ENCODE measurements around the gene DBET.
"Not testable (repeated sequence)": the region's sequence is repeated elsewhere in the genome, so short reads cannot be mapped to it uniquely, and the experiment has no call there.

Gene DBET

DNA sequence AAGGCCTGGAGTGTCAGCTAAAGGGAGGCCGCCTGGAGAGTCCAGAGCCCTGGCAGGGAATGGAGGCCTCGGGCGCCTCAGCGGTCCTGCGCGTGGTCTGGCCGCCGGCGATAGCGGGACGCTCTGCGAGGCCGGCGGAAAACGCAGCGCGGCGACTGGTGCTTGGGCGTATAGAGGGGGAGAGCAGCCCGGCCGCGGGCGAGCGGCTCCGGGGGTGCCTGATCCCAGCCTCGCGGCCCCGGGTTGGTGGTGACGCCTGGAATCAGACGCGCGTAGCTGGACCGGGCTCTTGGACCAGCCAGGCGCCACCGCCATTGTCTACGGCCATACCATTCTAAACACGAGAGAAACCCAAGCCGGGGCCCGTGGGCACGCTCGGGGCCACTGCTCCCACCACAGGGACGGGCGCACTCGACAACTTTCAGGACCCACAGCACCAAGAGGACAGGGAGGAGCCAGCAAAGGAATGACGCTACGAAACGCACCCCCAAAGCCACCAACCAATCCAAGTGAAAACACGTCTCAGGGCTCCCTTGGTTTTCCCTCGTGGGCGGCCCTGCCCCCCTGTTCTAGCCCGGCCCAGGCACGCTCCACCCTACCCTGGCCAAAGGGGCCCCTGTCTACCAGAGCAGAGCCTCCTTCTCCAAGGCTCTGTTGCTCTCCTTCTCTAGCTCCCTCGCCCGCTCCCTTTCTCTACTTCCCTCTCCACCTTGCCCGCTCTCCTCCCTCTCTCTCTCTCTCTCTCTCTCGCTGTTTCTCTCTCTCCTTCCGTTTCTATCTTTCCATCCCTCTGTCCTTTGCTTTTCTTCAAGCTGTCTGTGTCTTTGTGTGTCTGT lies 45.1 kb upstream of the DBET start:
- TF ChIP-seq, protein P1, sequence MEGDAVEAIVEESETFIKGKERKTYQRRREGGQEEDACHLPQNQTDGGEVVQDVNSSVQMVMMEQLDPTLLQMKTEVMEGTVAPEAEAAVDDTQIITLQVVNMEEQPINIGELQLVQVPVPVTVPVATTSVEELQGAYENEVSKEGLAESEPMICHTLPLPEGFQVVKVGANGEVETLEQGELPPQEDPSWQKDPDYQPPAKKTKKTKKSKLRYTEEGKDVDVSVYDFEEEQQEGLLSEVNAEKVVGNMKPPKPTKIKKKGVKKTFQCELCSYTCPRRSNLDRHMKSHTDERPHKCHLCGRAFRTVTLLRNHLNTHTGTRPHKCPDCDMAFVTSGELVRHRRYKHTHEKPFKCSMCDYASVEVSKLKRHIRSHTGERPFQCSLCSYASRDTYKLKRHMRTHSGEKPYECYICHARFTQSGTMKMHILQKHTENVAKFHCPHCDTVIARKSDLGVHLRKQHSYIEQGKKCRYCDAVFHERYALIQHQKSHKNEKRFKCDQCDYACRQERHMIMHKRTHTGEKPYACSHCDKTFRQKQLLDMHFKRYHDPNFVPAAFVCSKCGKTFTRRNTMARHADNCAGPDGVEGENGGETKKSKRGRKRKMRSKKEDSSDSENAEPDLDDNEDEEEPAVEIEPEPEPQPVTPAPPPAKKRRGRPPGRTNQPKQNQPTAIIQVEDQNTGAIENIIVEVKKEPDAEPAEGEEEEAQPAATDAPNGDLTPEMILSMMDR (IDR thresholded peaks at IDR 0.05; ENCODE audit: control insufficient read depth, extremely low read depth, insufficient read depth), result no peak
- no peak for DNase-seq (ENCODE audit: low read depth)
- no peak overlapping the region for H3K4me3 ChIP-seq (ENCODE audit: low read depth, low read length)

DNA sequence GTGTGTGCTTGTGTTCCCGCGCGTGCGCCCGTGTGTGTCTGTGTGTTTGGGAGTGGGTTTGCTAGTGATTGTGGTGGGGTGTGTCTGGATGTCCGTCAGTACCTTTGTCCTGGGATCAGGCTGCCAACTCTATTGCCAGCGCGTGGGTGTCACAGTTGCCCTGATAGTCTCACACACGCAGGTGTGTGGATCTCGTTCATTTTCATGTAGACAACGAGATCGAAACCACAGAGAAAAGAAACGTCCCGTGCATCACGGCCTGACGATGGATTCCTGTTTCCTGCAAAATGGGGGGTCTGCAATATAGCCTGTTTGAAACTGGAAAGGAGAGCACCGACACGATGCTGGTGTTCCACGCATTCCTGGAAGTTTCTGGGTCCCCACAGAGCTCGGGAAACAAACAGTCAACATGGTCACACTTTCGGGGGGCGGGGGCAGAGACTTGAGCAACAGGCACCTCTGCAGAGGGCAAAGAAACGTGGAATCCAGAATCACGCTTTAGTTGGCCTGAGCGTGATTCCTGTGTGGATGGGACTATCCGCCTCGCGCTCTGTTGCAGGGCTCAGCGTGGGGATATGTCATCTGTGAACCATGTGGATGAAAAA lies 44.3 kb upstream of the DBET start:
- H3K4me3 ChIP-seq (ENCODE audit: low read depth, low read length); DNase-seq (ENCODE audit: low read depth): not testable (repeated sequence)

DNA sequence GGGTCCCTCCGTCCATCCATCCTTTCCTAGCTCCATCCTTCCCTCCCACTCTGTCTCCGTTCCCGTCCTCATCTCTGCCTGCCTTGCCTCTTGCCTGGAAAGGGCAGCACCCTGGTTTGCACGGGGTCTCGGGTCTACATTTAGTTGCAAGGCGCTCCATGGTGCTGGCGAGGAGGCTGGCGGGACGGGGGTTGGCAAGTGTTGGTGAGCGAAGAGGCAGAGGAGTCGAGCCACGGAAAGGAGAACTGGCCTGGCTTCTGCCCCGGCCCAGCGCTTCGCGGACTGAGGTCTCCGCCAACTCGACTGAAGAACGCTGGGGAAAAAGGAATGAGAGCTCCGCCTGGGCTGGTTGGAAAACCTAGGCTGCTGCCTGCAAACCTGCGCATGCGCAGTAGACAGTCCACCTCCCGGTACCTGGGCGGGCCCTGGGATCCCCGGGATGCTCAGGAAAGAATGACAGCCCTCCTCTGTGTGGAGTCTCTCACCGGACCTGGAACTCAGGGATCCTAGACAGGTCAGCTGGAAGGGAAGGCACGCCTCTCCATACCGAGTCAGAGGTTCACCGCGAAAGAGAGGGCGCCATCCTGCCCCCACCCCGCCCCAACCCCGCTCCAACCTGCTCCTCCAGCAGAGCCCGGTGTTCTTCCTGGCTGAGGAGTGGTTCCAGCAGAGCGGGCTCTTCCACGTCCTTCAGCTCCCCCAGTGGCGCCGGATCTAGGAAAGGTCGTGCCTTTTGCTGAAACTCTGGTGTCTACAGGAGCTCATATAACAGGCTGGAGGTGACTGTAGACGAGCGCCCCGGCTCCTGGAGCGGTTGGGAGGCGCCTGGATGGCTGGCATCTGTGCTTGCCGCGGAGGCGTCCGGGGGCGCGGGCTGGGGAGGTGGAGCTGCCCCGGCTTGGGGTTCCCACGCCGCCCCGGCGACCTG lies 43.2 kb upstream of the DBET start:
- peak overlapping the region; percentile 38 for H3K4me3 ChIP-seq (ENCODE audit: low read depth, low read length)
- DNase-seq (ENCODE audit: low read depth), result peak; percentile 26
- TF ChIP-seq, protein P1 (IDR thresholded peaks at IDR 0.05; ENCODE audit: control insufficient read depth, extremely low read depth, insufficient read depth), result no peak

DNA sequence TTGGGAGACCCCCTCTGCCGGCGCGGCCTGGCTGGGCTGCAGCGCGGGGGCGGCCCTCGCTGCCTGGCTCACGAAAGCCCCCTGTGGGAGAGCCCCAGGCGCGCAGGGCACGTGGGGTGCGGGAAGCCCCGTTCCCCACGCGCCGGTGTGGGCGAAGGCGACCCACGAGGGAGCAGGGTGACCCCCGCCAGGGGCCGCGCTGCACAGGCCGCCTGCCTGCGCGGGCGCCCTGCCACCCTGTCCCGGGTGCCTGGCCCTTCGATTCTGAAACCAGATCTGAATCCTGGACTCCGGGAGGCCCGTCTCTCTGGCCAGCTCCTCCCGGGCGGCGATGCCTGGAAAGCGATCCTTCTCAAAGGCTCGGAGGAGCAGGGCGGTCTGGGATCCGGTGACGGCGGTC lies 42.3 kb upstream of the DBET start:
- not testable (repeated sequence) for H3K4me3 ChIP-seq (ENCODE audit: low read depth, low read length); DNase-seq (ENCODE audit: low read depth)

DNA sequence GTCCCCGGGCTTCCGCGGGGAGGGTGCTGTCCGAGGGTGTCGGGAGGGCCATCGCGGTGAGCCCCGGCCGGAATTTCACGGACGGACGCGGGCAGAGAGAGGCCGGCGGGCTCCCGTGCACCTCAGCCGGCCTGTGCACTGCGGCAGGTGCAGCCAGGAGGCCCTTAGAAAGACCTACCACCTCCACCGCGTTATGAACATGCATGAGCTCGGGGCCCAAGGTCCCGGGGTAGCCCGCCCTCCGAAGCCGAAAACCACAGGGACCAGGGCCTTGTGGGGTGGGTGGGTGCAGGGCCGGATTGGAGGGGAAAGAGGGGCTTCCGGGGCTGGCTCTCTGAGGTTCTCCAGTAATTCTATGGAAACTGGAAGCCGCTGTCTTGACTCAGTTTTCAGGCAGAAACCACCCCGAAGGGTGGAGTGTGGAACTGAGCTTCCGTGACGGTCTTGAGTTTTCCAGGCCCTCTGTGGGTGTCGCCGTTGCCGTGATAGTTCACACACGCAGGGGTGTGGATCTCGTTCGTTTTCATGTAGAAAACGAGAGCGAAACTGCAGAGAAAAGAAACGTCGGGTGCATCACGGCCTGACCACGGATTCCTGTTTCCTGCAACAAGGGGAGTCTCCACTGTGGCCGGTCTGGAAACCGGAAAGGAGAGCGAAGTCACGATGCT lies 41.6 kb upstream of the DBET start:
- H3K4me3 ChIP-seq (ENCODE audit: low read depth, low read length); DNase-seq (ENCODE audit: low read depth): not testable (repeated sequence)

DNA sequence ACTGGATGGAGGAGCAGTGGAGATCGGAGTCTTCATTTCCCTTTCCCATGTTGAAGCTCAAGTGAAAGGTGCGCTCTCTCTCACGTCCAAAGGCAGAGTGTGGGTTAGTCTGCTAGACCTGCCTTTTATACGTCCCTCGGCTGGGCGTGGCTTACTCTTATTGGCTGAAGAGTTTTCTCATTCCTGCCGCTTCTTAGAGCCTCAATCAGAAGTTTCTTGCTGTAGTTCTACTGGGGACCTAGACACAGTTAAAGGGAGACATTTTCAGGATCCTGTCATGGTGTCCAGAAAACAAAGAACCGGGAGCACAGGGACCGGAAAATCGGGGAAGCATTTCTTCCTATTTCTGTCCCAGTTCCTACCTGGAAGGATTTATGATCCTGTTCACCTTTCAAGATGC lies 37.1 kb upstream of the DBET start, which contains the start of gene FRG2:
TSS of gene FRG2 (minus strand) at position 101 of the 400 bp plus-strand sequence. CDS start at position 49, 52 bp downstream.
- DNase-seq (ENCODE audit: low read depth); H3K4me3 ChIP-seq (ENCODE audit: low read depth, low read length): not testable (repeated sequence)

DNA sequence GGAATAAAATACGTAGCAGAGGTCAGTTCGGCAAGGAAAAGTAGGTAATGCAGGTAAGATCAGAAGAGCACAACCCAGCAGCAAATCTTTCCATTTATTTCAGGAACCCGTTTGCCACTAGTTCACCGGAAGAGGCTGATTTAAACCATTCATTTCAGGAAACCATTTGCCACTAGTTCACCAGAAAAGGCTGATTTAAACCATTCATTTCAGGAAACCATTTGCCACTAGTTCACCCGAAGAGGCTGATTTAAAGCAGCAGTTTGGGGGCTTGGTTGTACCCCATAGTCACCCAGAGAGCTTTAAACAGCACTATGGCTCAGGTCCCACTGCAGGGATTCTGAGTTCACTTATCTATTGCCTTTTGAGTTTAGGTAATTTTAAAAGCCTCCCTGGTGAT lies 33.0 kb upstream of the DBET start:
- H3K4me3 ChIP-seq (ENCODE audit: low read depth, low read length); DNase-seq (ENCODE audit: low read depth): not testable (repeated sequence)

DNA sequence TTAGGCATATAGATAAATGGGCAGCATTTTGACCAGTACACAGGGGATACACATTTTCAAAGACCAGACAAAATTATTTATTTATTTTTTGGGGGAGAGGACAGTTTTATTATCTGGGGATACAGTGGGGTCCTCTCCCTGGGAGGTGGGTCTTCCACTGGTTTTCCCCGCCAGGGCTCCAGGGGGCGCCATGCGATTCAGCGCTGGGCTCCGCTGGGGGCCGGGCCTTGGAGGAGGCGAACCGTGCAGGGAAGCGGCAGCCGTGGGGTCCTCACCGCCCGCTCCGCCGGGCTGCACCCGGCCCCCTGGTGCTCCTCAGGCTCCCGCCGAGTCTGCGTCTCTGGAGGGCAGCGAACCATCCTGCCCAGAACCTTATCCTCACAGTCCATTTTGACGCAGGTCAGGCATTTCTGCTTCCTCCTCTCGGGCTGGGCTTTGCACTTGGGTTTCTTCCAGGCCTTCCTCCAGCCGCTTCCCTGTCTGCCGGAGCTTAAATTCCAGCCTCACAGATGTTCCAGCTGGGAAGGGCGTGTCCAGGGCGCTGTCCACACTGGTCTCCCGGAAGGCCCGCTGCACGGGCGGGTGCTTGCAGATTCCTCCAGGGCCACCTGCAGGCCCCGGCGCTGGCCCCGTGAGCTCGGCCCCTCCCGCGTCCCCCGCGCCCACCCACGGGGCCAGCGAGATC lies 26.5 kb upstream of the DBET start:
- H3K4me3 ChIP-seq (ENCODE audit: low read depth, low read length); DNase-seq (ENCODE audit: low read depth): not testable (repeated sequence)

DNA sequence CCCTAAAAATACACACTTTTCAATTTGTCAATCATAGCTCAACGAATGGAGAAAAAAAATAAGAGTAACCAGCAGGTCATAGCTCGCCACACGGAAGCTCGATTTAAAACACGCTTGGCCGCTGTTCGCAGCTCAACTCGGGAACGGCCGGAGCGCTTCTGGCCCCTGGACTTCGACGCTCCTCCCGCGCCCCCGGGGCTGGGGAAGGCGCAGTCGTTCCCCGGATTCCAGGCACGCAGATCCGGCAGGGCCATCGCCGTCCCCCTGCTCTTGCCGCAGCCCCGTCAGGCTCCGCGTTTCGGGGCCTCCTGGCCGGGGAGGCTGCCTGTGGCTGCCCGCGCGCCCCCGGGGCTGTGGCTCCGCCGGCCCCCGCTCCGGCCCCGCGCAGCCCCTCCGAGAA lies 23.4 kb upstream of the DBET start:
- H3K4me3 ChIP-seq (ENCODE audit: low read depth, low read length); DNase-seq (ENCODE audit: low read depth): not testable (repeated sequence)

DNA sequence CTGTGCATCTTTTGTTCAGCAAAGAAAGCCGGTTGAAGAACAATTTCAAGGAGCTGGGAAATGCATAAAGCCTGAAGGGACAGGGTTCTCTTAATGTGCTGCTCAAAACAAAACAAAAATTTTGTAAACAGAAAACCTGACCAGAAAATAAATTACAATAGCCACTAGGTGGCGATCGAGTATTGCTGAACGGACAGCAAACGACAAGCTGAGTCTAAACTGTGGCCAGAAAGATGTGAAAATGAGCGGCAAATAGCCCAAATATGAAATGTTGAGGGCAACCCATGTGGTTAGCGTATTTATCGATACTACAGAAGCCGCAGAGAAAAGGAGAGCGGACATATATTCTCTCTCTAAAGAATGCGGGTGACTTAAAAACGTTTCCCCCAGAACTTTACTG lies 16.7 kb upstream of the DBET start:
- H3K4me3 ChIP-seq (ENCODE audit: low read depth, low read length); DNase-seq (ENCODE audit: low read depth): not testable (repeated sequence)

DNA sequence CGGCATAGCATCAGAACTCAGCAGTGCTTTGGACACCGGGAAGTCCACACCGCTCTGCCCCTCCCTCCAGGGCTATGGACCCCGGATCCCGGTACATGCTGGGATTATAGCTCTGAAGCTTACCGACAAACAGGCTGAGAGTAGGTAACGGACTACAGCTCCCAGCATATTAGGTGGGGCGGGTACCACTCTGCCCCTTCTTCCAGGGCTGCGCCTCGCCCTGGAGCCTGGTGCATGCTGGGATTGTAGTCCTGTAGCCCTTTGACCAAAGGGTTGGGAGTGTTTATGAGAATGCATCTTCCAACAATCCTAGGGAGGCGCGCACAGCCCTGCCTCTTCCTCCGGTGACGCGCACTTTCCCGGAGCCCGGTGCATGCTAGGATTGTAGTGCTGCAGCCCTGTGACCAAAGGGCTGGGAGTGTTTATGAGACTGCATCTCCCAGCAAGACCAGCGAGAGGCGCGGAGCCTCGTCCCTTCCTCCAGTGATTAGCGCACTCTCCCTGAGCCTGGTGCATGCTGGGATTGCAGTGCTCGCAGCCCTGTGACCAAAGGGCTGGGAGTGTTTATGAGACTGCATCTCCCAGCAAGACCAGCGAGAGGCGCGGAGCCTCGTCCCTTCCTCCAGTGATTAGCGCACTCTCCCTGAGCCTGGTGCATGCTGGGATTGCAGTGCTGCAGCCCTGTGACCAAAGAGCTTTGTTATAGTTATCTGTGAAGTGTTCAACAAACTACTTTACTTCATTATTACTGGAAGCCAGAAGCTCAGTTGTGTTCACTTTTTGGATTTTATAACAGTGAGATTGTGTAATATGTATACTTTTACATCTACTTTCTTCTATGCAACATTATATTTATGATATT lies 14.7 kb upstream of the DBET start:
- not testable (repeated sequence) for DNase-seq (ENCODE audit: low read depth)
- H3K4me3 ChIP-seq (ENCODE audit: low read depth, low read length), result peak overlapping the region; percentile 30; the same call in 1 of the 2 replicates

DNA sequence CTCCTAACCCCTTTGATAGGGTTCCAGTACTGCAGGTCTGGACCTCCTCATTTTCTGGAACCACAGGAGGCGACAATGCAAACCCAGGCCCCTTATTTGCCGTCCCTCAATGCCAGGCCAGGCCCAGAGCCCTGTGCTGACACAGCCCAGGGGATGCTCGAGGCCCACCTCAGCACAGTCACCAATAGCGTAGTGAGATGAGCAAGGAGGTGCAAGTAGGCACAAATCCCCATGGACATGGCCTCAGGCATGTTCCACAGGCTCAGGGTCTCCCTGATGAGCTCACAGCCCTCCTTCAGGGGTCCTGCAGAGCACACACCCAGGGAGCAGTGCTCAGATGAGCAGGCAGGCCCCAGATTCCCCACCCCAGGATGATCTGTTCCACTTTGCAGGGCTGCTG lies 5.3 kb upstream of the DBET start:
- DNase-seq (ENCODE audit: low read depth); H3K4me3 ChIP-seq (ENCODE audit: low read depth, low read length): not testable (repeated sequence)

DNA sequence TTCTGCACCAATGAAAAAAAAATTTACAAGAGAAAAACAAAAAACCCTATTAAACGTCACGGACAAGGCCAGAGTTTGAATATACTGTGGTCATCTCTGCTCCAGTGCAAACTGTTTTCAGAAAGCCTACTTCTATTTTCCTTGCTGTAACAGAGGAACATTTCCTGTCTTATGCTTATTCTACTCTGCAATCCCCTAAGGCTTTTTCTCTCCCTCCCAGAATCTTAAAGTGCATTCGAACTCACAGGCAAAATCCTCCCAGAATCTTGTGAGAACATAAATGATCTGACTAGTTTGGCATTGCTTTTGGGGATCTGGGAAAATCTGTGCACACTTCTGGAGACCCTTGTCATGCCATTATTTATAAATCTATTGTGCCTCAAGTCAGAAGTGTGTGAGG lies 503 bp downstream of the DBET start:
- not testable (repeated sequence) for H3K4me3 ChIP-seq (ENCODE audit: low read depth, low read length); DNase-seq (ENCODE audit: low read depth)

DNA sequence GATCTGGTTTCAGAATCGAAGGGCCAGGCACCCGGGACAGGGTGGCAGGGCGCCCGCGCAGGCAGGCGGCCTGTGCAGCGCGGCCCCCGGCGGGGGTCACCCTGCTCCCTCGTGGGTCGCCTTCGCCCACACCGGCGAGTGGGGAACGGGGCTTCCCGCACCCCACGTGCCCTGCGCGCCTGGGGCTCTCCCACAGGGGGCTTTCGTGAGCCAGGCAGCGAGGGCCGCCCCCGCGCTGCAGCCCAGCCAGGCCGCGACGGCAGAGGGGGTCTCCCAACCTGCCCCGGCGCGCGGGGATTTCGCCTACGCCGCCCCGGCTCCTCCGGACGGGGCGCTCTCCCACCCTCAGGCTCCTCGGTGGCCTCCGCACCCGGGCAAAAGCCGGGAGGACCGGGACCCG lies 4.0 kb downstream of the DBET start:
- not testable (repeated sequence) for H3K4me3 ChIP-seq (ENCODE audit: low read depth, low read length); DNase-seq (ENCODE audit: low read depth)

Measured in LNCaP clone FGC (cell line).